Right atrium auricular region (tissue), 2 donors: ENCODE data around the gene CEP170. TPM values are rescaled to one million over a fixed set of nuclear protein-coding genes. Genes with fewer than 3 reads are reported as not detected.
A peak's percentile ranks its signal among the peaks of the same experiment; 100 is the strongest.

ENCODE experiments used
- DNase-seq: peaks from one replicate; pipeline ENCODE4 v3.0.0-alpha.2; 2019; ENCODE audit warnings: low spot score
- H3K27ac ChIP-seq, 2 donors: fragments of 200-600 bp; sonication (generic); 1 replicate in 1 of 2; 2 replicates in 1 of 2; pipeline ENCODE4 v1.5.1; 2016 to 2019
- H3K27me3 ChIP-seq, 2 donors: fragments of 200-600 bp; sonication (generic); one replicate each; pipeline versions ENCODE4 v1.5.1 to v1.6.0; 2017 to 2019
- H3K36me3 ChIP-seq: fragments of 200-600 bp; sonication (generic); one replicate; pipeline ENCODE4 v1.5.1; 2016
- H3K4me1 ChIP-seq, 2 donors: fragments of 200-600 bp; sonication (generic); one replicate each; pipeline versions ENCODE4 v1.5.1 to v1.6.0; 2017 to 2019
- H3K4me3 ChIP-seq, 2 donors: fragments of 200-600 bp; sonication (generic); 1 replicate in 1 of 2; 2 replicates in 1 of 2; pipeline ENCODE4 v1.5.1; 2017 to 2019; ENCODE audit warnings: mild to moderate bottlenecking in 1 of 2, moderate library complexity in 1 of 2
- H3K9me3 ChIP-seq, 2 donors: fragments of 200-600 bp; sonication (generic); one replicate each; pipeline ENCODE4 v1.5.1; 2019
- CTCF ChIP-seq, 2 donors: fragments of 200-600 bp; sonication (generic); IDR thresholded peaks; one replicate each; pipeline ENCODE4 v1.5.1; 2019; ENCODE audit warnings: antibody characterized with exemption in 2 of 2
- total RNA-seq, 2 donors: library from RNA; depleted of rRNA; stranded (reverse); fragments of >200 nt; gene quantifications; one replicate each; pipeline ENCODE4 v1.1.0, GENCODE V29; 2016

The CEP170 gene
- total RNA-seq, 2 donors from 2014 or later: 28.4 to 29.1 TPM

DNA sequence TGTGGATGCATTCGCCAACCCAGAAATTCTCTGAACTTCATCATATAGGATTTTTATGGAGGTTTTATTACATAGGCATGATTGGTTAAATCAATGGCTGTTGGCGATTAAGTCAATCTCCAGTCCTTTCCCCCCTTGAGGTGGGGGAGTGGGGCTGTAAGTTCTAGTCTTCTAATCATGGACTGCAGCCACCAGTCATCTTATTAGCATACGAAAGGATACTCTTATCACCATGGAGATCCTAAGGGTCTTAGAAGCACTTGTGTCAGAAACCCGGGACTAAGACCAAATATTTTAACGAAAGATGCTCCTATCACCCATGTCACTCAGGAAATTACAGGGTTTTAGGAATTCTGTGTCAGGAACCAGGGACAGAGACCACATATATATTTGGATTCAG, 37.0 kb upstream of the CEP170 start:
- no peak for TF ChIP-seq CTCF (IDR thresholded peaks at IDR 0.05)

GRCh38 chr1:243291292-243291691, 36.2 kb upstream of the CEP170 start:
- no peak overlapping the region for H3K4me3 ChIP-seq
- DNase-seq: no peak
- no peaks in the 10 kb centered on the region for H3K27me3 ChIP-seq
- peaks cover 0 to 12% of the 10 kb centered on the region in 2 donors for H3K9me3 ChIP-seq
- H3K4me1 ChIP-seq: peaks cover 0 to 5% of the 10 kb centered on the region in 2 donors
- H3K27ac ChIP-seq: no peak overlapping the region
- H3K36me3 ChIP-seq: peaks cover 21% of the 10 kb centered on the region
- no peak for TF ChIP-seq CTCF (IDR thresholded peaks at IDR 0.05)

More for the DNA sequence above, 37.0 kb upstream of the CEP170 start:
- Histone ChIP-seq H3K36me3 (peaks cover 19% of the 10 kb centered on the region), H3K27me3 (no peaks in the 10 kb centered on the region), H3K4me3 (no peak overlapping the region), H3K4me1 (no peaks in the 10 kb centered on the region), H3K9me3 (peaks cover 0 to 12% of the 10 kb centered on the region in 2 donors), H3K27ac (no peak overlapping the region)
- no peak for DNase-seq

GRCh38 chr1:243288062-243288461, 33.0 kb upstream of the CEP170 start:
- TF ChIP-seq CTCF (IDR thresholded peaks at IDR 0.05): no peak
- DNase-seq: no peak
- Histone ChIP-seq H3K4me1 (peaks cover 0 to 5% of the 10 kb centered on the region in 2 donors), H3K4me3 (no peak overlapping the region), H3K36me3 (peaks cover 27% of the 10 kb centered on the region), H3K27me3 (no peaks in the 10 kb centered on the region), H3K9me3 (peaks cover 0 to 3% of the 10 kb centered on the region in 2 donors), H3K27ac (peak overlapping the region in 1 of 2 donors; percentile 47)

DNA sequence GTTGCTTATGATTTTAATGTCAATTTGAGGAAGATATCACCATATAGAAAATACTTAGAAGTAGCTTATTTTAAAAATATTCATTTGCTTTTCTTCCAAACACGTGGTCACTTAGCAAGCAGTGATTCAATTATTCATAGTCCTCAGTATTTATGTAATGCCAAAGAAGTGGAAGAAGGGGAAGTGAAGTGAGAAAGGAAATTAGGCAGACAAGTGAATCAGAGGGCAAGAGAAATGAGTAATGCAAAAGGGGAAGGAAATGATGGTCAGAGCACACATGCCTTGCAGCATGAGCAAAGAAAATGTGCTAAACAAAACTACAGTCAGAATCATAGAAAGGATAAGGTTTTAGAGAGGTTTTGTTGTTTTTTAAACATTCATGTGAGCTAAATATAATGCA, 32.6 kb upstream of the CEP170 start:
- Histone ChIP-seq H3K9me3 (no peaks in the 10 kb centered on the region), H3K27ac (peak overlapping the region in 1 of 2 donors; percentile 49), H3K4me3 (no peak overlapping the region), H3K36me3 (peaks cover 29% of the 10 kb centered on the region), H3K27me3 (no peaks in the 10 kb centered on the region), H3K4me1 (peaks cover 0 to 5% of the 10 kb centered on the region in 2 donors)
- TF ChIP-seq CTCF (IDR thresholded peaks at IDR 0.05): no peak
- DNase-seq: no peak

GRCh38 chr1:243287123-243287460, 32.0 kb upstream of the CEP170 start:
- no peak overlapping the region for H3K4me3 ChIP-seq
- TF ChIP-seq CTCF (IDR thresholded peaks at IDR 0.05): no peak
- H3K36me3 ChIP-seq: peaks cover 35% of the 10 kb centered on the region
- H3K9me3 ChIP-seq: no peaks in the 10 kb centered on the region
- peak overlapping the region; percentile 43 to 49 for H3K27ac ChIP-seq
- H3K27me3 ChIP-seq: no peaks in the 10 kb centered on the region
- no peak for DNase-seq
- peaks cover 0 to 5% of the 10 kb centered on the region in 2 donors for H3K4me1 ChIP-seq

DNA sequence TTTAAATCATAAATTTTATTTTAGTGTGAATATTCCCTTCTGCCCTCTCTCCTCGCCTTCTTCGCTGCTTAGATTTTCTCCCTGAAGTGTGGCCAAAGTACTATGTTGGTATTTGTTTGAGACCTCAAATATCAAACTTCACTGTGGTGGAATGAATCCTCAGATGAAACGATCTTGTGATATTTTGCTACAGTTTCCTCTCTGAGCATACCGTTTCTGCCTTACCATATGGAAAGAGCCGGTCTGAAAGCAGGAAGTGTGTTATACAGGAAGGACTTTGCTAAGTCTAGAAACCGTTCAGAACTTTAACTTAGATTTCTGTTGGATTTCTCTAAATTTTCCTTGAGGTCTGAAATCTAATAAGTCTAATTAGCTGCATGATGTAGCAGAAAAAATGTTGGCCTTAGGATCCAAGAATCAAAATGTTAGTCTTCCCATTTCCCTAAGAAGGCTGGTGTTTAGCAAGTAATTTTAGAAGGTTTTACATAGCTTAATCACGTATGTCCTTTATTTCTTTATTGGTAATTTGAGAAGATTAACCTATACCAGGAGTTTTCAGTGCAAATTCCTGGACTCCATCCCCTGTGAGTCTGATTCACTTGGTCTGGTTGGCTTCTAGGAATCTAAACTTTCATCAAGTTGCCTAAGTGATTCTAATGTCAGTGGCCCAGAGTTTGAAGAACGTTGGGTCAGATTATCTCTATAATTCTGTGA, 31.5 kb upstream of the CEP170 start:
- H3K27ac ChIP-seq: peak overlapping the region; percentile 43 to 49
- peaks cover 38% of the 10 kb centered on the region for H3K36me3 ChIP-seq
- no peak overlapping the region for H3K4me3 ChIP-seq
- TF ChIP-seq CTCF (IDR thresholded peaks at IDR 0.05): no peak
- no peaks in the 10 kb centered on the region for H3K9me3 ChIP-seq
- DNase-seq: no peak
- no peaks in the 10 kb centered on the region for H3K27me3 ChIP-seq
- peaks cover 0 to 5% of the 10 kb centered on the region in 2 donors for H3K4me1 ChIP-seq
